Endothelial cell of umbilical vein (primary cell): ENCODE measurements around the gene NGRN. TPM values are rescaled to one million over a fixed set of nuclear protein-coding genes. Genes with fewer than 3 reads are reported as not detected.

Source experiments
- BruUV-seq: library from RNA; stranded (reverse); fragments of 400-500 nt; replicated peaks from 2 replicates; lab custom pipeline; 2021; lab: Mats Ljungman, UMichigan
- CTCF ChIA-PET: fragments of 300-600, 350-600 bp; sonication (Branson Sonifier 250); formaldehyde crosslinking; loops from one replicate; lab custom pipeline; 2021; ENCODE audit warnings: antibody characterized with exemption, inconsistent platforms; lab: Charles Lee
- POLR2A ChIA-PET: fragments of 300-600, 350-600 bp; sonication (Branson Sonifier 250); formaldehyde crosslinking; loops from one replicate; lab custom pipeline; 2021; ENCODE audit warnings: antibody characterized with exemption, inconsistent platforms; lab: Charles Lee
- DNase-seq: peaks from one replicate; pipeline ENCODE4 v3.0.0-alpha.2; 2011; ENCODE audit warnings: low read depth, low spot score
- FAIRE-seq: peaks from 2 replicates; lab custom pipeline; 2011; peaks lifted over from hg19 to GRCh38; lab: Jason Lieb, UNC
- H2AFZ ChIP-seq: 2 replicates; pipeline ENCODE4 v1.6.0; 2012; ENCODE audit warnings: low read depth, low read length, control low read depth, inconsistent platforms
- H3K27ac ChIP-seq: 2 replicates; pipeline ENCODE4 v1.5.1; 2011; ENCODE audit warnings: low read depth, mild to moderate bottlenecking, control low read depth, low read length, moderate library complexity; ENCODE audit not compliant: insufficient read depth
- H3K27me3 ChIP-seq, 2 experiments: 2 replicates each; pipeline versions ENCODE4 v1.6.0 to v1.6.1; 2011; ENCODE audit warnings: low read length in 2 of 2, mixed read lengths in 1 of 2; ENCODE audit not compliant: control insufficient read depth in 2 of 2, insufficient read depth in 2 of 2
- H3K36me3 ChIP-seq, 2 experiments: 2 replicates in 1 of 2; 3 replicates in 1 of 2; pipeline ENCODE4 v1.5.1; 2011; ENCODE audit warnings: low read length in 2 of 2, mild to moderate bottlenecking in 1 of 2, moderate library complexity in 1 of 2; ENCODE audit not compliant: control insufficient read depth in 2 of 2, insufficient read depth in 2 of 2; ENCODE audit errors: extremely low read depth in 1 of 2
- H3K4me1 ChIP-seq: 3 replicates; pipeline ENCODE4 v1.5.1; 2011; ENCODE audit warnings: mild to moderate bottlenecking, low read length; ENCODE audit not compliant: control insufficient read depth, insufficient read depth; ENCODE audit errors: extremely low read depth
- H3K4me2 ChIP-seq: 2 replicates; pipeline ENCODE4 v1.6.1; 2011; ENCODE audit warnings: low read length, control low read depth, mixed read lengths; ENCODE audit not compliant: insufficient read depth
- H3K4me3 ChIP-seq, 3 experiments: fragments of 200-600 bp in 1 of 3; sonication (generic), shearing (Covaris generic) in 1 of 3; replicated peaks in 1 of 3; 2 replicates each; pipeline ENCODE4 v1.5.1; 2011 to 2016; ENCODE audit warnings: control low read depth in 3 of 3, low read length in 3 of 3, mild to moderate bottlenecking in 2 of 3, inconsistent platforms in 1 of 3, low read depth in 1 of 3, moderate library complexity in 1 of 3; ENCODE audit not compliant: insufficient read depth in 1 of 3
- H3K79me2 ChIP-seq: 2 replicates; pipeline ENCODE4 v1.6.0; 2012; ENCODE audit warnings: low read length, inconsistent platforms; ENCODE audit not compliant: control insufficient read depth, insufficient read depth
- H3K9ac ChIP-seq: replicated peaks from 2 replicates; pipeline ENCODE3; 2011; ENCODE audit warnings: low read length, control low read depth; ENCODE audit not compliant: insufficient read depth; ENCODE audit errors: extremely low read depth
- H3K9me1 ChIP-seq: replicated peaks from 3 replicates; pipeline ENCODE4 v1.6.0; 2011; ENCODE audit warnings: mild to moderate bottlenecking, low read length; ENCODE audit not compliant: control insufficient read depth, insufficient read depth; ENCODE audit errors: extremely low read depth
- H3K9me3 ChIP-seq: replicated peaks from 2 replicates; pipeline ENCODE4 v1.5.1; 2012; ENCODE audit warnings: low read length, inconsistent platforms; ENCODE audit not compliant: control insufficient read depth, insufficient read depth
- H4K20me1 ChIP-seq: replicated peaks from 2 replicates; pipeline ENCODE3; 2011; ENCODE audit warnings: mild to moderate bottlenecking, low read length; ENCODE audit not compliant: control insufficient read depth, insufficient read depth; ENCODE audit errors: extremely low read depth
- FOS ChIP-seq: IDR thresholded peaks from 2 replicates; pipeline ENCODE4 v1.6.1; 2011; ENCODE audit warnings: mild to moderate bottlenecking, low read length, moderate library complexity, borderline replicate concordance; ENCODE audit not compliant: insufficient read depth
- JUN ChIP-seq: IDR thresholded peaks from 2 replicates; pipeline ENCODE4 v1.6.1; 2011; ENCODE audit warnings: borderline replicate concordance, low read depth; ENCODE audit not compliant: insufficient read length, insufficient read depth
- MAX ChIP-seq: IDR thresholded peaks from 2 replicates; pipeline ENCODE4 v1.6.1; 2011; ENCODE audit not compliant: insufficient read depth, insufficient read length
- MYC ChIP-seq: IDR thresholded peaks from one replicate; pipeline ENCODE4 v1.6.1; 2011; ENCODE audit warnings: mild to moderate bottlenecking, low read depth, low read length
- dilution Hi-C: fragments of 300-500 bp; cut with MboI; formaldehyde crosslinking; loops from one replicate; pipeline ENCODE4 v1.15.0; 2019; ENCODE audit warnings: low sequenced_read_pairs; ENCODE audit not compliant: extremely low pct_ligation_motif_present
- intact Hi-C: fragments of 100-400 bp; cut with micrococcal nuclease; formaldehyde crosslinking; loops from one replicate; pipeline ENCODE4 v1.10.0; 2022
- polyA plus RNA-seq, 4 experiments: library from polyadenylated mRNA; depleted of rRNA in 3 of 4; stranded (reverse) in 3 of 4; unstranded in 1 of 4; fragments of >200 nt; gene quantifications; 2 replicates each; pipeline versions ENCODE4 v1.2.1 to v1.2.3, GENCODE V29; 2011 to 2012; ENCODE audit warnings: missing spikeins in 1 of 4
- total RNA-seq: library from RNA; stranded (reverse); gene quantifications from 2 replicates; pipeline ENCODE4 v1.2.3, GENCODE V29; 2021
- TF ChIP-seq, protein P1 (sequence below), 2 donors: IDR thresholded peaks; 1 replicate in 1 of 2; 2 replicates in 1 of 2; pipeline ENCODE4 v1.5.1; 2011; ENCODE audit warnings: low read length in 2 of 2, mild to moderate bottlenecking in 2 of 2, moderate library complexity in 2 of 2, control low read depth in 1 of 2, inconsistent platforms in 1 of 2, low read depth in 1 of 2; ENCODE audit not compliant: insufficient read depth in 1 of 2; ENCODE audit errors: extremely low read depth in 1 of 2

Gene NGRN
- total and polyA plus RNA-seq, 2 donors (not counting 3 experiments of a cell fraction or from before 2014, with no cell fraction given) = 28.9 to 56.5 TPM

GRCh38 chr15:90294601-90295269, 29.3 kb downstream of the NGRN start:
- no peak for TF ChIP-seq MYC
- TF ChIP-seq MAX = no peak
- no peak for TF ChIP-seq FOS
- no peak for TF ChIP-seq JUN
- TF ChIP-seq, protein P1, sequence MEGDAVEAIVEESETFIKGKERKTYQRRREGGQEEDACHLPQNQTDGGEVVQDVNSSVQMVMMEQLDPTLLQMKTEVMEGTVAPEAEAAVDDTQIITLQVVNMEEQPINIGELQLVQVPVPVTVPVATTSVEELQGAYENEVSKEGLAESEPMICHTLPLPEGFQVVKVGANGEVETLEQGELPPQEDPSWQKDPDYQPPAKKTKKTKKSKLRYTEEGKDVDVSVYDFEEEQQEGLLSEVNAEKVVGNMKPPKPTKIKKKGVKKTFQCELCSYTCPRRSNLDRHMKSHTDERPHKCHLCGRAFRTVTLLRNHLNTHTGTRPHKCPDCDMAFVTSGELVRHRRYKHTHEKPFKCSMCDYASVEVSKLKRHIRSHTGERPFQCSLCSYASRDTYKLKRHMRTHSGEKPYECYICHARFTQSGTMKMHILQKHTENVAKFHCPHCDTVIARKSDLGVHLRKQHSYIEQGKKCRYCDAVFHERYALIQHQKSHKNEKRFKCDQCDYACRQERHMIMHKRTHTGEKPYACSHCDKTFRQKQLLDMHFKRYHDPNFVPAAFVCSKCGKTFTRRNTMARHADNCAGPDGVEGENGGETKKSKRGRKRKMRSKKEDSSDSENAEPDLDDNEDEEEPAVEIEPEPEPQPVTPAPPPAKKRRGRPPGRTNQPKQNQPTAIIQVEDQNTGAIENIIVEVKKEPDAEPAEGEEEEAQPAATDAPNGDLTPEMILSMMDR (IDR thresholded peaks at IDR 0.05; ENCODE audit: extremely low read depth in 1 of 2, insufficient read depth in 1 of 2, low read depth in 1 of 2, low read length in 2 of 2) = no peak
- Histone ChIP-seq H3K4me3 (no peak overlapping the region), H4K20me1 (no peaks in the 10 kb centered on the region), H3K27me3 (peaks cover 0 to 1% of the 10 kb centered on the region in 2 experiments), H3K9me1 (no peaks in the 10 kb centered on the region), H3K9ac (no peak overlapping the region), H3K4me2 (no peak overlapping the region), H3K4me1 (no peaks in the 10 kb centered on the region), H3K79me2 (no peaks in the 10 kb centered on the region), H2AFZ (no peak overlapping the region), H3K9me3 (no peaks in the 10 kb centered on the region), H3K36me3 (no peaks in the 10 kb centered on the region), H3K27ac (no peak overlapping the region)
- BruUV-seq = no TSS peak
- intact Hi-C loops = no loop called here
- CTCF ChIA-PET = interaction anchor here (1.4 to 3.4 kb wide), 5 partner anchors 7 to 591 kb away, joined by 3 to 30 read pairs (median 12); no protein-coding TSS in a partner anchor
- FAIRE-seq (no peak), DNase-seq (no peak)
- dilution Hi-C loops = no loop called here
- POLR2A ChIA-PET = no interaction called here
